Pulmonary artery endothelial cell (primary cell): ENCODE results near the gene FBXO44. TPM values are rescaled to one million over a fixed set of nuclear protein-coding genes. Genes with fewer than 3 reads are reported as not detected.
A peak's percentile ranks its signal among the peaks of the same experiment; 100 is the strongest.

Source experiments
- DNase-seq: peaks from one replicate; pipeline ENCODE4 v3.0.0-alpha.2; 2011; ENCODE audit warnings: low read depth, low spot score
- total RNA-seq: library from RNA; depleted of rRNA; stranded (reverse); fragments of >200 nt; gene quantifications from 2 replicates; pipeline ENCODE4 v1.2.3, GENCODE V29; 2014

Gene FBXO44
- total RNA-seq, 1 donor from 2014 or later = 6.9 TPM

DNA sequence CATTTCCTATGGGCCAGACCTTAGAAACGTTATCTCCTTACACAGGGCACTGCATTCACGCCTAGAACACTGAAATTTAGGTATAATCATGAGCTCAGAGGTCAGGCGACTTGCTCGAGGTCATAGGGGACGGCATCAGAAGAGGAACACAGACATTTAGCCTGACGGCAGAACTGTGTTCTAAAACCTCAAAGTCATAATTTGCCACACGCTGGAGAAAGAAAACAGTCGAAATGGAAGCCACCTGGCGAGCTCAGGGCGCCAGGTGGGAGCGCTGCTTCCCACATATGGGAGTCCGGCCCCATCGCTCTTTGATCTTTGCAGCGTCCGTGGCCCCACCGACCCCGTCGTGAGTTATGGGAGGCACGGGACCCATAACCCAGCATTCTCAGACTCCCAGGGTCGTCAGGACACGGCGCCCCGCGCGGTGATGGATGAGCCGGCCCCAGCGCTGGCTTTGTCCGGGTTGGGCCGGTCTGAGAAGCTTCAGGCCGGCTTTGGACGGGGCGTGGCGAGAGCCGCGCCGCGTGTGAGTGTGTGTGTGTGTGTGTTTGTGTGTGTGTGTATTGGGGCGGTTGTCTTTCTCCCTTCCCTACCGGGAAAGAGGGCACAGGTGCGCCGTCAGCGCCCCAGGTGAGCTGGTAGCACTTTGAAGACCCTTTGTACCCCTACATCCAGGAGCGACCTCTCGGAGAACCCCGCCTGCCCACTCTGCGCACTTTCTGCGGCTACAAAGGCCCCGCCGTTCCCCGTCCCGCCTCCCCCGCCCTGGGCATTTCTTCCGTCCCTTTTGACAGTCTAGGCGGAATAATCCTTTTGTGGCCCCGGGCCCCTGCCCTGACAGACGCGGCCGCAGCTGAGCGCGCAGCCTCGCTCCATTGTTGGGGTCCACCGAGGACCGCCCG is 36.0 kb downstream of the FBXO44 start:
- no peak for DNase-seq

DNA sequence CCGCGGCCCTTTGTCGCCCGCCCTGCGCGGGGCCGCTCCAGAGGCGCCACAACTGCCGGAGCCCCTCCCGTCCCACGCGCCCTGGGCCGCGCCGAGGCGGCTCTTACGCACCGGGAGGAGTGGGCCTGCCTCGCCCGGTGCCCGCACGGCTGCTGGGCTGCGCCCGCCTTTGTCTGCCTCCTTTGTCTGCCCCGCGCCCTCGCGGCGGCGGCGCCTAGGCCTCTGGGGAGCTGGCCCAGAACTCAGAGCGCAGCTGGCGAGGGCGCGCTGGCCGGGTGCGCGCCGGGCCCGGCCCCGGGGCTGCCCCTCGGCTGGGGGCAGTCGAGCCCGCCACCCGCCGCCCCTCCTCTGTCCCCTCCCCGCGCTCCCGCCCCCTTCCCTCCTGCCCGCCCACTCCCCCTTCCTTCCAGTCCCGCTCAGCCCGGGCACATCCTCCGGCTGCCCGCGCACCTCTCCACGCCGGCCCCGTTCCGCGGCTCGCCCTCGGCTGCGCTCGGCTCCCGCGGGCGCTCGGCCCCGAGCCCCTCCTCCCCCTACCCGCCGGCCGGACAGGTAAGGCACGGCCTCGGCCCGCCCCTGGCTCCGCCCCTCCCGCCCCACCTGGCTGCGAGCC is 36.7 kb downstream of the FBXO44 start, which contains the start of gene DRAXIN:
Gene DRAXIN (plus strand): TSS at position 409 of the 613 bp plus-strand sequence. CDS start 14,549 bp downstream, outside the sequence.
- DNase-seq = no peak

DNA sequence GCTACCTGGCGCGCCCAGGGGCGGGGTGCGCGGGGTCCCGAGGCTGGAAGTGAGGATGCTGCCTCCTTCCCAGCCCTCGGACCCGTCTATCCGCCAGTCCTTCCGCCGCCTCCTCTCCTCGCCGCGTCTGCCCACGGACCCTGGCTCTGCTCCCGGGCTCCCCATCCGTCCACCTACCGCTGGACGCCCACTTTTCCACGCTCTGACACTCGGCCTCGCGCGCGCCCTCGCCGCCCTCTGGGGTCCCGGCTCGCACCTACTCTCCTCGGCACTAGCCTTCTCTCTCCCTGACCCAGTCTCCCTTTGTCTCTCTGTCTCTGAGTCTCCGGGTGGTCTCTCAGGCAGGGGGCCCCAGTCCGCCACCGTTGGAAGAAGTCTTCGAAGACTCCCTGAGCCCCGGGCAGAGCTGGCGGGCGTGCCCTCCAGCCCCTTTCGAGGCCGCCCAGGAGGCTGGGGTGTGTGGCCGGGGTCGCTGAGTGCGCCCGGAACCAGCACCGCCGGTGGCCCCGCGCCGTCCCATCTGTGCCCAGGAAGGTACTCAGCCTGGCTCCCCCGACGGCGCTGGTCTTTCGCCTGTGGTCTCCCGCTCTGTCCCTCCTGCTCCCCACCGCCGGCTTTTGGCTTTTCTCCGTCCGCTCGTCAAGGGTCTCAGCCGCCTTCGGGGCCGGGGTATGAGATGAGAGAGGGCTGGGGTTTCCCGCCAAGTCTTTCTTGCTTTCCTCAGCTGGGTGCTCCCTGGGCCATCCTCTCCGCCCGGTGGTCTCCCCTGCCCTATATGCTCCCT is 37.4 kb downstream of the FBXO44 start:
- DNase-seq = no peak

DNA sequence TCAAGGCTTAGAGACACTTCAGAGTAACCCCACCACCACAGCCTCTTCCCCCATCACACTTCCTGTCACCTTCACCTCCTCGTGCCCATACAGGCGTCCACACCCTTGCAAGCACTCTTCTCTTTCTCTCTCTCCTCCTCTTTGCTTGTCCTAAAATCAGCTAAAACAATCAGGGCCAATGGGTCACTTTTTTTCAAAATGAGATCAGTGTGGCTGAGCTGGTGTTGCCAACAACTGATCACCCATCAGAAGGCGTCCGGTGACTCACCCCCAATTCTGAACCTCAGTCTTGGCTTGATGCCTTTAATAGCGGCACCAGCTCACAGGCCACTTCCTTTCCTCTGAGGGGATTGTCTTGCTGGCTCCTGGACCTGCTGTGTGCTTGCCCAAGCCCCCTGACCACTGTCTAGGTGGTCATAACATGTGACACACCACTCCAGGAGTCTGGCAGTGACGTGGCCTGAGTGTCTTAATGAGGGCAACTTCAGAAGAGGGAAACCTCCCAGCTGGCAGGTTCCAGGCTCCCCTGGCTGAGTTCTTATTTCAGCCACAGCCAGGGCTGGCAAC is 38.4 kb downstream of the FBXO44 start:
- DNase-seq = peak; percentile 59

DNA sequence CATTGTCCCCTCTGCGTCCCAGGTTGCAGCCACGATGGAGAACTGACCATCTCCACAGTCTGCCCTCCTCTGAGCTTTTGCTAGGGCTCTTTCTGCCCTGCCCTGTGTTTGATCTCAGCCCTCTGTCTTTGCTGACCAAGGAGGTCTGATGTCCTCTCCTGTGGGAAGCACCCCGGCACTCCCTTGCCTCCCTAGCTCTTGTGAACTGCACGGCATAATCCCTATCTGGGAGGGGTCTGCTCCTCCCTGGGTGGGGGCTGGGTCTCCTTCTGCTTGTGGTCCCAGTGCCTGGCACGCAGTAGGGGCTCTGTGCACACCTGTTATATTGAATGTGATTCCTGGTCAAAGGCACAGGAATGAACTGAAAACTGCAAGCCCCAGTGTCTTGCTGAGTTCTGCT is 39.2 kb downstream of the FBXO44 start:
- no peak for DNase-seq

DNA sequence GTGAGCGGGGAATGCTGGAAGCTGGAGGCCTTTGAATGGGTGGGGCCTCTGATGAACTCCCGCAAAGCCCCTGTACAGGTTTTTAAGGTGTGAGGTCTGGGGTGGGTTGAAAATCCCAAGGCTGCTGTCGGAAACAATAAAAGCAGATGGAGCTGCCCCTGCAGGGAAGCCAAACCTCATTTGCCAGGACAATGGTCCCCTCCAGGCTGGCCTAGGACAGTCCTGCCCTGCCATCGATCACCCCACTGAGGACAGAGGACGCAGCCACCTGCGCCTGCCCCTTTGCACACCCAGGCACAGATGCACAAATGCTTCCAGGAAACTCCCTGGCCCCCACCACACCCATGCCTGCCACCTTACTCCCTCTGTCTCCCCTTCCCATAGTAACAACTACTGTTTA is 41.2 kb downstream of the FBXO44 start:
- DNase-seq = no peak

DNA sequence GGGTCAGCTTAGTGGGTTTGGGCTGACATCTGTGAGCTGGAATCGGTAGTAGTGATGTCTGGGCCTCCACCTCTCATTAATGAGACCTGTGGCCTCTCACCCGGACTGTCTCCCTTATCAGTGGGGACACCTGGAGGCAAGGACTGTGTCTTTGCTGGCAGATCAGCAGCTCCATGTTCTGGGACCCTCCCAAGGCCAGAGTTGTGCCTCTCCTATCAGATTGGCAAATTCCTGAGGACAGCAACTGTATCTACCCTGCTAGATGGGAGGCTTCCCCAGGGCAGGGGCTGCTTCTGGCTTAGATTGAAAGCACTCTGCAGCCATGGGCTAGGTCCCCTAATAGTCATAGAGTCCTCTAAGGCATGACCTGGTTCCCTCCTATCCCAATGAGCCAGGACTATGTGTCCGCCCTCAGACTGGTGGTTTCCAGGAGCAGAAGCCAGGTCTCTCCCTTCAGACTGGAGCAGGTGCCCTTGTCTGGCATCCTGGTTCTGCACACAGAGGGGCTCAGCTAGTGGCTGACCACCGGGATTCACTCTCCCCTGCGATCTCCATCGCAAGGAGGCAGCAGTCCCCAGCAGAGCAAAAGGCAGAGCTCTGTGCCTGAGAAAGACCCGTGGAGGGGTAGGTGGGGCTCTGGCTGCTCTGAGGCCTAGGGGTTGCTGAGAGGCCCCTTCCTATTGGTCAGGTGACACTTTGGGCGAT is 42.7 kb downstream of the FBXO44 start:
- DNase-seq = no peak

DNA sequence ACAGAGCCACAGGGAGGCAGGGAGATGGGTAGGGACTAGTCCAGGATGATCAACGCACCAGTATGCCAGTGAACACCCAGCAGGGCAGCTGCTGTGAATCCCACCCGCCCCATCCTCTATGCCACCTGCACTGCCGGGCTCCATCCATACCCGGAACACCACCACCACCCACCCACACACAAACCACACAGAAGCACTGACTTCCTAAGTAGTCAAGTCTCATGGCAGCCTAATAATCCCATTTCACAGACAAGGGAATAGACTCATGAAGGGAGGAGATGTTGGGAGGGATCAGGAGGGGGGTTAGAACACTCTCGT is 43.2 kb downstream of the FBXO44 start:
- DNase-seq = no peak

DNA sequence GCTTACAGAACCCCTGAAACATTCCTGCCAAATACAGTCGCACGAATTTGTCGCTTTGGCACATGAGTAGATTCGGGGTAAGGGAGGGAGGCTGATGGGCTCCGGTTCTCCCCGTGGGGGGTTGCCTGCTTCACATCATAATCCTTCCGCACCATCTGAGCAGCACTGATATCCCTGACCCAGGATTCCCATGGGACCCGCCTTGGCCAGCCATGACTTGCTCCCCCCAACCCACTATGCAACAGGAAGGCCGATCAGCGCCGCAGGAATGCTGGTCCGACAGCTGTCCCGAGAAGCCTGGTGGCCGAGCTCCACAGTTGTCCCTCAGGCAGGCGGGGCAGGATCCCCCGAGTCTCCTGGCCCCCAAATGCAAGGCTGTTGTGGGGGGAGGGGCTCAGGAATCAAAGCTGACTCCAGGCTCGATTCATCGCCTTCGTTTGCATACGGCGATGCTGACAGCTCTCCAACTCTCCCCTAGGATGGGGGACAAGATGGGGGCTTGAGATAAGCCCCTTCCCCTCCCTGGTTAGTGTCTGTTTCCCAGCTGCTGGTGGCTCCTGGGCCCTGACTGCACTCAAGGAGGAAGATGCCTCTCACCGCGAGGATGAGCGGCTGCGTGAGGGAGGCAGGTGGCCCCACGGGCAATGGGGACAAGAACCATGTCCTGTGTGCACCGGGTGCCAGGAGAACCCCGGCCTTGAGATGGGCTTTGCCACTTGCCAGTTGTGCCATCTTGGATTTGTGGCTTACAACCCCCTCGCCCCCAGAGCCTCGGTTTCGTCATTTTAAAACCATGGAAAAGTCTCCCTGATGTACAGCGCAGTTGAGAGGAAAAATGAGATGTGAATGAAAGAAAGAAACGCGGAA is 46.2 kb downstream of the FBXO44 start:
- no peak for DNase-seq

DNA sequence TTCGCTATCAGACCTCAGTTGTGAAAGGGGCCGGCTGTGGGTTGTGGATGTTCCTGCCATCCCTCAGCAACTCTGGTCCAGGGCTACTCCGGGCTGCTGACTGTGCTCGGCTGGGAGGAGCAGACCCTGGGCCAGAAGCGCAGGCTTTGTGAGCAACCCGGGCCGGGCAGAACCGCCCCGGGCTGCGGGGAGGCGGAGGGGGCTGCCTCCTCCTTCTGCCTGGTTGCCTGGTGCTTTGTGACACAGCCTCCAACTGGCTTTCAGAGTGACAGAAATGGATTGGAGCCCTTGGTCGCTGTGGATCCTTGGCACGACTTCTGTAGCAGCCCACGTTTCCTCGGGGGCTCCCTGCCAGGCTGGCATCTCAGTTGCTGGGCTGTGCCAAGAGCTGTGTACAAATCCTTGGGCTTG is 46.9 kb downstream of the FBXO44 start:
- no peak for DNase-seq

DNA sequence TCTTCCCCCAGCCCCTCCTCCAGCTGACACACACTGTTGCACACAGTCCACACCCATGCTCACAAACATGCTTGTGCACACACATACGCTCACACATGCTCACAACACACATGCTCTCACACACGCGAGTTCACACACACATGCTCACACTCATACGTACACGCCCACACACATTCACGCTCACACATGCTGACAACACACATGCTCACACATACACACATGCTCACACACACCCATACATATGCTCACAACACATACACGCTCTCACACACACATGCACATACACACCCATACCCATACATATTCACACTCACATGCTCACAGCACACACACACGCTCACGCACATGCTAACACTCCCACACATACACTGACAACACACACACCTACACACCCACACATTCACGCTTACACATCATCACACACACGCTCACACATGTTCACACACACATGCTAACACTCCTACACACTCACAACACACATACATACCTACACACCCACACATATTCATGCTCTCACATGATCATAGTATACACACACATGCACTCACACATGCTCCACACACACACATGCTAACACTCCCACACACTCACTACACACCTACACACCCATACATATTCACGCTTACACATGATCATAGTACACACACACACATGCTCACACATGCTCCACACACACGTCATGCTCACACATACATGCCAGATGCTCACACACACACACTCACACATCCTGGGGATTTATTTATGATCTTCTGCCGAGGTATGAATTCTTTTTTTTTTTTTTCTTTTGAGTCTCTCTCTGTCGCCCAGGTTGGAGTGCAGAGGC is 47.5 kb downstream of the FBXO44 start:
- DNase-seq = no peak

DNA sequence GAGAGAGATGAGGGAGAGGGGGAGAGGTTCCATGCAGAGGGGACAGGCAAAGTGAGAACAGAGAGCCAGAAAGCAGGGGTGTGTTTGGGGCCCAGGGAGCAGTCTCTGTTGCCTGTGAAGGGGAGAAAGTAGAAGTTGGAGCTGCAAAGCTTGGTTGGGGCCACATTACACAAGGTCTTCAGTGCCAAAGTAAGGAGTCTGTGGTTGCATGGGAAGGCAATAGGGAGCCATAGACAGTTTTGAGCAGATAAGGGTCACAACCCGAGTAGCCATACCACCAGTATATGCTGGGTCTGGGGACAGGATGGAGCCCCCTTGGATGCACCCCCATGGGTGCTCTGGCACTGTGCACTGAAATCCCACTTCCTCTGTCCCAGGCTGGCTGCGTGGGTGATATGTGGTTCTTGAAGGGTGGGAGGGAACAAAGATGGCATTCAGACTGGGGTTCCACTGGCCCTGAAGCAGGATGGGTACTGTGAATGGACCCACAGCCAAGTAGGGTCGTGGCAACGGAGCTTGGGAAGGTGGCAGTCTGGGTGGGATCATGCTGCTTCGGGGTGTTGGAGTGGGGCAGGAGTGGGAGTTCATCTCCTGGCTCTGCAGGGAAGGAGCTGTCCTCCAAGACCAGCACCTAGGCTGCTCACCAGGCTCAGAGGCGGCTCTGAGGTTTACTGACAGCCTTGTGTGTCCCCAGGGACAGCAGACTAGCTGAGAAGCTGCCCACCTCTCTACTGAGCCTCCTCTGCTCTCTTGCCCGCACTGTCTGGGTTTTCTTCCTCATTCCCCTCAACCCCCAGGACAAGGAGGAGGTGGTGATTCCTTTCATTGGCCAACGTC is 48.9 kb downstream of the FBXO44 start:
- no peak for DNase-seq

DNA sequence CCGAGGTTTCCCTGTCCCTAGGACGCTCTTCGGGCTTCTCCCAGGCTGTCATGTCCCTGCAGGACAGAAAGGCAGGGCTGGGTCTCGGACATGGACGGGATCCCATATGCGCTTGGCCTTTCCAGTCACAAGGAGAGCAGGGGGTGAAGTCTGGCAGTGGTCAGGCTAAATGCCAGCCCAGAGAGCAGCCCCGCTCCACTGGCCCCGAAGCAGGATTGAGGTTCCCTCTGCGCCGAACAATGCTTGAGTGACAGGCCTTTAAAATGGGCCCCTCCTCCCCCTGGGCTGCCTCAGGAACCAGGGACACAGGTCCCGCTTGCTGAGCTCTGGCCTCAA is 49.5 kb downstream of the FBXO44 start:
- no peak for DNase-seq

DNA sequence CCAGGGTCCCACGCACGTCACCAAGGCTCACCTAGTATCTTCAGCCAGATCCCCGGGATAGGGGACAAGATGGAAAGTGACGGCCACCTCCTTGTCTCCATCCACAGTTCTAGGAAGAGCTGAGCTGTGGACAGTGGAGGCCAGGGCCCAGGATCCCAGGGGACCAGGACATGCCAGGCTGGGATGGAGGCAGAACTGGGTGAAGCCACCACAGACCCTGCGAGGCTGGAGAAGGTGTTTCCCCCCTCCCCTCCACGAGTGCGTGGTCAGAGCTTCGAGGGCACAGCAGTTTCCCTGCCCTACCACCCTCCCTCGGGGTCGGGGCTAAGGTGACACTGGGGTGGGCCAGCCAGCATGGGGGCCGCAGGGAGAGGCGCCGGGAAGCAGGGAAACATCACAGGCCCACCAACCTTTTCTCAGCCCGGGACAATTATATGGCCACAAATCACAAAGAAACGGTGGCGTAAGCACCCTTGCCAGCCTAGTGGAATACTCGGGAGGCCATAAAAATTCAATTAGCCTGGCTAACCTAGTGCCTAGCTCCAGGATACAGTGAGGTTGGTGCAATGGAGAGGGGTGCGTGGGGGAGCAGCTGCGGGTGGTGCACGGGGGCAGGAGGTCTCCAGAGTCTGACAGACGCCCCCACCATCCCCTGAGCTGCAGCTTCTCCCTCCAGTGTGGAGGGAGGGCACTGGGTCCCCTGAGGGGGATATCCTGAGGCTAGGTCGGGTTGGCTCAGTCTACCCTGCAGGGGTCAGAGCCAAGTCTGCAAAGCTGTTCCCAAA is 50.2 kb downstream of the FBXO44 start:
- DNase-seq = no peak

DNA sequence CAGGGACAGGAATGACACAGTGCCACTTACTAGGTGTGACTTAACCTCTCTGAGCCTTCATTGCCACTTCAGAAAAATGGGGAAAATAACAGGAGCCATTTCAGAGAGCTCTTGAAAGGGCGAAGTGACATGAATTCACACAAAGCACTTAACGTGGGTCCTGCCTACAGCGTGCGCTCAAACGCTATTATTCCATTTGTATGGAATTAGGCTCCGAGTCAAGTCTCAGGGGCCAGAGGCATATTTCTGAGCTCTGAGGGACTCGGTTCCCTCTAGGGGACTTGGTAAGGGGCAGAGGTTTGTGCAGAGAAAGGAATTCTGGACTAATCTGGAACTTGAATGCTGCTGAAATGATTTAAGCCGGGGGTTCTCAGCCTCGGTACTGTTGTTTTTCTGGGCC is 50.9 kb downstream of the FBXO44 start:
- no peak for DNase-seq

DNA sequence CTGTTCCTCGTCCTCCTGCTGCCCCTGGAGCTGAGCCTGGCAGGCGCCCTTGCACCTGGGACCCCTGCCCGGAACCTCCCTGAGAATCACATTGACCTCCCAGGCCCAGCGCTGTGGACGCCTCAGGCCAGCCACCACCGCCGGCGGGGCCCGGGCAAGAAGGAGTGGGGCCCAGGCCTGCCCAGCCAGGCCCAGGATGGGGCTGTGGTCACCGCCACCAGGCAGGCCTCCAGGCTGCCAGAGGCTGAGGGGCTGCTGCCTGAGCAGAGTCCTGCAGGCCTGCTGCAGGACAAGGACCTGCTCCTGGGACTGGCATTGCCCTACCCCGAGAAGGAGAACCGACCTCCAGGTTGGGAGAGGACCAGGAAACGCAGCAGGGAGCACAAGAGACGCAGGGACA is 51.6 kb downstream of the FBXO44 start:
- no peak for DNase-seq

DNA sequence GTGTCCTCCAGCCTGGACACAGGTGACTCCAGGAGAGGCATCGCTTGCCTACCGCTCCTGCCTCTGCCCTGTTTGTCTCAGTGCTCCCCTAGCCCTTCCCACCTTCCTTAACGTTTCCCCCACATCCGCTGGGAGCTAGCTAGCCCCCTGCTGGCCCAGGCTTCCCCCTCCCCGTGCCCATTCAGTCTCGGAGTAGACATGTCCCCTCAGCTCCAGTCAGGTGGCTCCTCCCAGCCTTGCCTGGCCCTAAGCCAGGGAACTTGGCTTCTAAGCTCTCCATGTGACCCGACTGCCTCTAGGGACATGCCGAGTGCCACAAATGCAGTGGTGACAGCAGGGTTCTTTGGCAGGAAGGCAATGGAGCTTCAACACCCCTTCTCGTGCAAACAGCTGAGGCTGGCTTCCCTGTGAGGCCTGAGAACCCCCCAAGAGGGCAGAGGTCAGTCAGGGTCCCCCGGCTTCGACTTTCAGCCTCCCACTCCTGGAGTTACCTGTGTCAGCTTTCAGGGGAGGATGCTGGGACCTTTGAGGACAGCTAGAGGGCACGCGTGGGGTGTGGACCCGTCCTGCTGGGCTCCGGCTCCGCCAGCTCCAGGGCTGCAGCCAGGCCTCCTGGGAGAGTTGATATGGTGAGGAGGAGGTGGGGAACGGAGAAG is 53.1 kb downstream of the FBXO44 start:
- DNase-seq = no peak
